ENCODE measurements around the gene TOX4. TPM values are rescaled to one million over a fixed set of nuclear protein-coding genes. Genes with fewer than 3 reads are reported as not detected.

TOX4 gene
- total RNA-seq, 1 donor from 2014 or later: 67.4 TPM

- no peak for TF ChIP-seq CTCF (IDR thresholded peaks at IDR 0.05; ENCODE audit: insufficient read depth, low read length, poor library complexity, severe bottlenecking)
- H3K27me3 ChIP-seq (ENCODE audit: control insufficient read depth, insufficient read depth, low read length): no peaks in the 10 kb centered on the region
- no peak for DNase-seq (ENCODE audit: low read depth)
- H3K4me3 ChIP-seq (ENCODE audit: low read depth, low read length): no peak overlapping the region
- H3K36me3 ChIP-seq (ENCODE audit: control insufficient read depth, insufficient read depth, low read length): no peaks in the 10 kb centered on the region
Observed at GRCh38 chr14:21467616-21468015, 9.4 kb upstream of the TOX4 start.

GRCh38 chr14:21475767-21476522 is 1.1 kb upstream of the TOX4 start:
- no peak for DNase-seq (ENCODE audit: low read depth)
- no peak for TF ChIP-seq CTCF (IDR thresholded peaks at IDR 0.05; ENCODE audit: insufficient read depth, low read length, poor library complexity, severe bottlenecking)
- Histone ChIP-seq H3K27me3 (ENCODE audit: control insufficient read depth, insufficient read depth, low read length) (no peaks in the 10 kb centered on the region), H3K4me3 (ENCODE audit: low read depth, low read length) (peak overlapping the region; percentile 100), H3K36me3 (ENCODE audit: control insufficient read depth, insufficient read depth, low read length) (no peaks in the 10 kb centered on the region)

- TF ChIP-seq CTCF (IDR thresholded peaks at IDR 0.05; ENCODE audit: insufficient read depth, low read length, poor library complexity, severe bottlenecking): no peak
- Histone ChIP-seq H3K36me3 (ENCODE audit: control insufficient read depth, insufficient read depth, low read length) (no peaks in the 10 kb centered on the region), H3K4me3 (ENCODE audit: low read depth, low read length) (peak overlapping the region; percentile 100), H3K27me3 (ENCODE audit: control insufficient read depth, insufficient read depth, low read length) (no peaks in the 10 kb centered on the region)
- DNase-seq (ENCODE audit: low read depth): no peak
Observed at GRCh38 chr14:21476523-21476924, 471 bp upstream of the TOX4 start.

GRCh38 chr14:21486640-21487087 is 9.7 kb downstream of the TOX4 start:
- no peak for DNase-seq (ENCODE audit: low read depth)
- Histone ChIP-seq H3K4me3 (ENCODE audit: low read depth, low read length) (no peak overlapping the region), H3K36me3 (ENCODE audit: control insufficient read depth, insufficient read depth, low read length) (no peaks in the 10 kb centered on the region), H3K27me3 (ENCODE audit: control insufficient read depth, insufficient read depth, low read length) (no peaks in the 10 kb centered on the region)
- TF ChIP-seq CTCF (IDR thresholded peaks at IDR 0.05; ENCODE audit: insufficient read depth, low read length, poor library complexity, severe bottlenecking): no peak

GRCh38 chr14:21494902-21495762 is 18.1 kb downstream of the TOX4 start:
- no peak overlapping the region for H3K4me3 ChIP-seq (ENCODE audit: low read depth, low read length)
- no peak for DNase-seq (ENCODE audit: low read depth)
- TF ChIP-seq CTCF (IDR thresholded peaks at IDR 0.05; ENCODE audit: insufficient read depth, low read length, poor library complexity, severe bottlenecking): no peak
- no peaks in the 10 kb centered on the region for H3K27me3 ChIP-seq (ENCODE audit: control insufficient read depth, insufficient read depth, low read length)
- no peaks in the 10 kb centered on the region for H3K36me3 ChIP-seq (ENCODE audit: control insufficient read depth, insufficient read depth, low read length)
